HepG2 (cell line): ENCODE results near the gene PRKCE. TPM values are rescaled to one million over a fixed set of nuclear protein-coding genes. Genes with fewer than 3 reads are reported as not detected.

Source experiments
- ATAC-seq: fragments of 200-7000 bp; cut with Tn5 transposase; 3 replicates; pipeline ENCODE4 v1.9.1; 2020; ENCODE audit warnings: mild to moderate bottlenecking, moderate library complexity
- BruUV-seq: library from RNA; stranded (reverse); fragments of 400-500 nt; replicated peaks from 2 replicates; lab custom pipeline; 2021; lab: Mats Ljungman, UMichigan
- CTCF ChIA-PET: fragments of 300-600 bp; formaldehyde crosslinking; extraction: SDS; loops from one replicate; lab custom pipeline; 2021; ENCODE audit warnings: low total read pairs, inconsistent platforms, low intra/inter-chr PET ratio; lab: Yijun Ruan, JAX
- POLR2A ChIA-PET: fragments of 350-600 bp; sonication (Branson Sonifier 250); formaldehyde crosslinking; loops from one replicate; lab custom pipeline; 2020; ENCODE audit warnings: antibody characterized with exemption, inconsistent platforms; lab: Yijun Ruan, JAX
- DNase-seq: peaks from one replicate; pipeline ENCODE4 v3.0.0-alpha.2; 2015; ENCODE audit warnings: low spot score
- FAIRE-seq: peaks from 3 replicates; lab custom pipeline; 2011; peaks lifted over from hg19 to GRCh38; lab: Jason Lieb, UNC
- H2AFZ ChIP-seq: one replicate; pipeline ENCODE4 v1.6.1; 2011; ENCODE audit warnings: low read length, inconsistent platforms
- H3K27ac ChIP-seq: fragments of 300-600 bp; 3 replicates; pipeline ENCODE4 v1.8.0; 2011; ENCODE audit warnings: mixed run types, mild to moderate bottlenecking, mixed read lengths, low read length, inconsistent platforms; ENCODE audit not compliant: insufficient read depth; ENCODE audit errors: extremely low read length
- H3K27me3 ChIP-seq, 2 experiments: fragments of 200-600 bp in 1 of 2; 2 replicates in 1 of 2; 3 replicates in 1 of 2; pipeline versions ENCODE4 v1.6.0 to v1.8.0; 2011; ENCODE audit warnings: low read length in 2 of 2, mild to moderate bottlenecking in 2 of 2, moderate library complexity in 2 of 2, inconsistent platforms in 1 of 2; ENCODE audit not compliant: insufficient read depth in 2 of 2, control insufficient read depth in 1 of 2
- H3K36me3 ChIP-seq, 2 experiments: fragments of 200-600 bp in 1 of 2; replicated peaks in 1 of 2; 2 replicates in 1 of 2; 3 replicates in 1 of 2; pipeline versions ENCODE4 v1.5.1 to v1.8.0; 2011; ENCODE audit warnings: low read length in 2 of 2, inconsistent platforms in 1 of 2; ENCODE audit not compliant: insufficient read depth in 2 of 2, control insufficient read depth in 1 of 2
- H3K4me1 ChIP-seq: 2 replicates; pipeline ENCODE4 v1.5.1; 2012; ENCODE audit warnings: low read length, inconsistent platforms; ENCODE audit not compliant: insufficient read depth
- H3K4me2 ChIP-seq: 2 replicates; pipeline ENCODE4 v1.6.0; 2011; ENCODE audit warnings: low read depth, low read length, inconsistent platforms
- H3K4me3 ChIP-seq, 3 experiments: fragments of 200-600 bp in 1 of 3; sonication (generic), shearing (Covaris generic) in 1 of 3; replicated peaks in 1 of 3; 2 replicates each; pipeline ENCODE4 v1.5.1; 2011 to 2016; ENCODE audit warnings: low read length in 3 of 3, inconsistent platforms in 2 of 3, low read depth in 2 of 3, mild to moderate bottlenecking in 2 of 3, control low read depth in 1 of 3, mixed read lengths in 1 of 3; ENCODE audit not compliant: insufficient read depth in 1 of 3
- H3K79me2 ChIP-seq: one replicate; pipeline ENCODE4 v1.6.1; 2011; ENCODE audit warnings: low read length, inconsistent platforms; ENCODE audit not compliant: insufficient read depth
- H3K9ac ChIP-seq: 2 replicates; pipeline ENCODE4 v1.6.0; 2011; ENCODE audit warnings: mild to moderate bottlenecking, low read depth, low read length, inconsistent platforms; ENCODE audit not compliant: insufficient read depth
- H3K9me3 ChIP-seq: 2 replicates; pipeline ENCODE4 v1.5.1; 2012; ENCODE audit warnings: mild to moderate bottlenecking, low read length
- H4K20me1 ChIP-seq: 2 replicates; pipeline ENCODE4 v1.6.0; 2011; ENCODE audit warnings: inconsistent platforms, mild to moderate bottlenecking, low read length, moderate library complexity; ENCODE audit not compliant: insufficient read depth
- FOXA3 ChIP-seq: IDR thresholded peaks from 2 replicates; pipeline ENCODE4 v1.6.1; 2016; ENCODE audit warnings: missing genetic modification reagents, missing compliant biosample characterization
- IKZF5 ChIP-seq: IDR thresholded peaks from 2 replicates; pipeline ENCODE4 v1.6.1; 2018; ENCODE audit warnings: missing genetic modification reagents, mild to moderate bottlenecking, missing compliant biosample characterization
- LCORL ChIP-seq, 2 experiments: fragments of 450-650 bp in 1 of 2; sonication (generic) in 1 of 2; formaldehyde crosslinking in 1 of 2; IDR thresholded peaks; 2 replicates each; pipeline versions ENCODE4 v1.5.0 to v1.6.1; 2017 to 2020; ENCODE audit warnings: antibody characterized with exemption in 1 of 2, missing genetic modification reagents in 1 of 2
- PCBP1 ChIP-seq: fragments of 200-400 bp; formaldehyde crosslinking; IDR thresholded peaks from 2 replicates; pipeline ENCODE4 v1.6.1; 2017; ENCODE audit warnings: mild to moderate bottlenecking, low read depth, low read length, borderline replicate concordance
- POGZ ChIP-seq: sonication (generic); formaldehyde crosslinking; IDR thresholded peaks from 2 replicates; pipeline ENCODE4 v1.4.0; 2020; ENCODE audit warnings: mild to moderate bottlenecking, missing genetic modification reagents
- SIN3A ChIP-seq: IDR thresholded peaks from 2 replicates; pipeline ENCODE4 v1.6.1; 2011; ENCODE audit warnings: low read depth, mild to moderate bottlenecking, control low read depth, low read length, borderline replicate concordance
- TERF1 ChIP-seq: sonication (generic); formaldehyde crosslinking; IDR thresholded peaks from 2 replicates; pipeline ENCODE4 v1.8.0; 2022; ENCODE audit warnings: mild to moderate bottlenecking, missing genetic modification reagents, moderate library complexity
- THAP7 ChIP-seq: sonication (generic); formaldehyde crosslinking; IDR thresholded peaks from 2 replicates; pipeline ENCODE4 v1.8.1; 2023; ENCODE audit warnings: mild to moderate bottlenecking, missing genetic modification reagents
- ZNF260 ChIP-seq: sonication (generic); formaldehyde crosslinking; IDR thresholded peaks from 2 replicates; pipeline ENCODE4 v1.4.0; 2020; ENCODE audit warnings: missing genetic modification reagents, low read depth, mild to moderate bottlenecking, borderline replicate concordance
- ZNF33A ChIP-seq: sonication (generic); formaldehyde crosslinking; IDR thresholded peaks from 2 replicates; pipeline ENCODE4 v1.5.1; 2020; ENCODE audit warnings: missing genetic modification reagents, mild to moderate bottlenecking, moderate library complexity, borderline replicate concordance
- ZNF446 ChIP-seq: sonication (generic); formaldehyde crosslinking; IDR thresholded peaks from 2 replicates; pipeline ENCODE4 v1.5.0; 2020; ENCODE audit warnings: mild to moderate bottlenecking, missing genetic modification reagents
- ZNF512B ChIP-seq: sonication (generic); formaldehyde crosslinking; IDR thresholded peaks from 2 replicates; pipeline ENCODE4 v1.5.1; 2020; ENCODE audit warnings: missing genetic modification reagents, mild to moderate bottlenecking, borderline replicate concordance
- ZNF576 ChIP-seq: sonication (generic); formaldehyde crosslinking; IDR thresholded peaks from 2 replicates; pipeline ENCODE4 v1.4.0; 2020; ENCODE audit warnings: mild to moderate bottlenecking, missing genetic modification reagents
- ZNF589 ChIP-seq: sonication (generic); formaldehyde crosslinking; conservative IDR thresholded peaks from 2 replicates; pipeline ENCODE4 v1.8.0; 2022; ENCODE audit warnings: mild to moderate bottlenecking, moderate library complexity, missing genetic modification reagents
- ZSCAN12 ChIP-seq: sonication (generic); formaldehyde crosslinking; IDR thresholded peaks from 2 replicates; pipeline ENCODE4 v1.9.0; 2021; ENCODE audit warnings: mild to moderate bottlenecking, missing genetic modification reagents
- WGBS: methylation state at CpG from one replicate; pipeline ENCODE4 v1.1.6; 2017; ENCODE audit warnings: low lambda C conversion rate; 5-methylcytosine and 5-hydroxymethylcytosine counted together
- in situ Hi-C: cut with HindIII; loops from 2 replicates; pipeline ENCODE4 v1.10.0; 2017; ENCODE audit warnings: low pct_unique_long_range_greater_than_20kb; ENCODE audit not compliant: extremely low pct_ligation_motif_present
- intact Hi-C: fragments of 100-400 bp; cut with micrococcal nuclease; formaldehyde crosslinking; loops from one replicate; pipeline ENCODE4 v1.10.0; 2022; ENCODE audit not compliant: unreplicated experiment
- polyA plus RNA-seq, 8 experiments: library from polyadenylated mRNA; depleted of rRNA in 3 of 8; stranded (reverse) in 7 of 8; unstranded in 1 of 8; fragments of >200 nt; fragmentation: Illumina TruSeq in 4 of 8; extraction: Trizol in 4 of 8; gene quantifications; 2 replicates each; pipeline versions ENCODE4 v1.2.1 to v1.2.3, GENCODE V29; 2011 to 2016; ENCODE audit warnings: low read depth in 4 of 8, missing spikeins in 1 of 8, mixed read lengths in 1 of 8; ENCODE audit not compliant: insufficient read depth in 1 of 8
- total RNA-seq, 5 experiments: library from RNA; depleted of rRNA; stranded (reverse); fragments of >200 nt; fragmentation: Illumina TruSeq; extraction: Trizol; gene quantifications; 2 replicates each; pipeline ENCODE4 v1.2.3, GENCODE V29; 2016; ENCODE audit warnings: low read depth in 1 of 5

Gene PRKCE
- total and polyA plus RNA-seq, 2 of the 13 experiments (the other 11 are each of a cell fraction or from before 2014, with no cell fraction given): 1.0 to 3.9 TPM

- H3K4me1 ChIP-seq: no peaks in the 10 kb centered on the region
- TF ChIP-seq SIN3A (no peak), ZNF446 (CRISPR knock-in tag) (no peak), IKZF5 (CRISPR knock-in tag) (no peak), TERF1 (CRISPR knock-in tag) (no peak), FOXA3 (CRISPR knock-in tag) (no peak), POGZ (CRISPR knock-in tag) (no peak), ZSCAN12 (CRISPR knock-in tag) (no peak), LCORL (IDR thresholded peaks at IDR 0.05) (no peak), LCORL (CRISPR knock-in tag; IDR thresholded peaks at IDR 0.05) (no peak), ZNF576 (CRISPR knock-in tag) (no peak), ZNF260 (CRISPR knock-in tag) (no peak), ZNF512B (CRISPR knock-in tag) (no peak), THAP7 (CRISPR knock-in tag) (no peak), ZNF33A (no peak), ZNF589 (CRISPR knock-in tag) (no peak), PCBP1 (no peak)
- H3K36me3 ChIP-seq: no peaks in the 10 kb centered on the region
- WGBS: 74% methylated on average over 7 of the region's 7 CpGs
- no peak overlapping the region for H3K4me3 ChIP-seq
- POLR2A ChIA-PET: no interaction called here
- H3K4me2 ChIP-seq: no peak overlapping the region
- in situ Hi-C loops (no loop called here), intact Hi-C loops (no loop called here)
- no peak for DNase-seq
- no peak overlapping the region for H2AFZ ChIP-seq
- H3K9me3 ChIP-seq: no peaks in the 10 kb centered on the region
- H3K27ac ChIP-seq: no peak overlapping the region
- FAIRE-seq: no peak
- H3K9ac ChIP-seq: no peak overlapping the region
- BruUV-seq: no TSS peak
- no peak for ATAC-seq
- H3K27me3 ChIP-seq: no peaks in the 10 kb centered on the region
- no peaks in the 10 kb centered on the region for H4K20me1 ChIP-seq
- CTCF ChIA-PET: no interaction called here
- no peaks in the 10 kb centered on the region for H3K79me2 ChIP-seq
Measured at GRCh38 chr2:45983213-45983612, 331.7 kb downstream of the PRKCE start.
